Measurements from ENCODE around the gene IER2. TPM values are rescaled to one million over a fixed set of nuclear protein-coding genes. Genes with fewer than 3 reads are reported as not detected.

IER2 gene
- total RNA-seq, 3 donors from 2014 or later (not counting 1 experiment from before 2014, with no cell fraction given), result 668 to 1,112 (median 949) TPM

DNA sequence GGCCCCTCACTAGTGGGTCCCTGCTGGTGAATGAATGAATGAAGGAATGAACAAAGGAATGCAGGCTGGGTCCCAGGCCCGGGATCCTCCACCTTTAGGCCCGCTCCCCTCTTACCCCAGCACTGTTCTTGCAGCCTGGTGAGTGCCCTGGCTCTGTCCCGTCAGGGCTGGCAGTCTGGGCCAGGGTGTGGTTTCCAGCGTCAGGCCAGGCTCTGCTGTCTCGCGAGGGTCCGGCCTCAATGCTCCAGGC lies 47.9 kb upstream of the IER2 start:
- Histone ChIP-seq H3K36me3 (ENCODE audit: control insufficient read depth, insufficient read depth, low read length) (peaks cover 1% of the 10 kb centered on the region), H3K4me3 (ENCODE audit: low read length) (peak overlapping the region; percentile 55), H3K27me3 (ENCODE audit: control insufficient read depth, insufficient read depth, low read length) (peaks cover 11% of the 10 kb centered on the region), H3K27ac (ENCODE audit: low read length) (peak overlapping the region; percentile 47), H3K4me1 (ENCODE audit: control insufficient read depth, insufficient read depth, low read length) (peaks cover 87% of the 10 kb centered on the region), H3K9me3 (ENCODE audit: control insufficient read depth, insufficient read depth, low read length) (no peaks in the 10 kb centered on the region)
- 12% methylated on average over 7 of the region's 7 CpGs for WGBS (ENCODE audit: insufficient coverage)
- Mint-ChIP-seq H3K27ac (peak overlapping the region in 1 of 2 donors; percentile 69), H3K9me3 (peaks cover 3% of the 10 kb centered on the region in 2 donors), H3K36me3 (no peaks in the 10 kb centered on the region), H3K4me3 (peak overlapping the region; percentile 55), H3K4me1 (peaks cover 18 to 59% of the 10 kb centered on the region in 2 donors), H3K27me3 (ENCODE audit: low read depth in 2 of 2) (peaks cover 0 to 10% of the 10 kb centered on the region in 2 donors)
- DNase-seq (no peak), ATAC-seq (no peak)
- intact Hi-C loops (cut with micrococcal nuclease), result loop anchor here (2.0 to 5.0 kb wide), 3 partner anchors 14 to 315 kb away; partner anchors contain the start of genes IER2, STX10 and TRMT1
- TF ChIP-seq, protein P1, sequence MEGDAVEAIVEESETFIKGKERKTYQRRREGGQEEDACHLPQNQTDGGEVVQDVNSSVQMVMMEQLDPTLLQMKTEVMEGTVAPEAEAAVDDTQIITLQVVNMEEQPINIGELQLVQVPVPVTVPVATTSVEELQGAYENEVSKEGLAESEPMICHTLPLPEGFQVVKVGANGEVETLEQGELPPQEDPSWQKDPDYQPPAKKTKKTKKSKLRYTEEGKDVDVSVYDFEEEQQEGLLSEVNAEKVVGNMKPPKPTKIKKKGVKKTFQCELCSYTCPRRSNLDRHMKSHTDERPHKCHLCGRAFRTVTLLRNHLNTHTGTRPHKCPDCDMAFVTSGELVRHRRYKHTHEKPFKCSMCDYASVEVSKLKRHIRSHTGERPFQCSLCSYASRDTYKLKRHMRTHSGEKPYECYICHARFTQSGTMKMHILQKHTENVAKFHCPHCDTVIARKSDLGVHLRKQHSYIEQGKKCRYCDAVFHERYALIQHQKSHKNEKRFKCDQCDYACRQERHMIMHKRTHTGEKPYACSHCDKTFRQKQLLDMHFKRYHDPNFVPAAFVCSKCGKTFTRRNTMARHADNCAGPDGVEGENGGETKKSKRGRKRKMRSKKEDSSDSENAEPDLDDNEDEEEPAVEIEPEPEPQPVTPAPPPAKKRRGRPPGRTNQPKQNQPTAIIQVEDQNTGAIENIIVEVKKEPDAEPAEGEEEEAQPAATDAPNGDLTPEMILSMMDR (IDR thresholded peaks at IDR 0.05), result no peak

DNA sequence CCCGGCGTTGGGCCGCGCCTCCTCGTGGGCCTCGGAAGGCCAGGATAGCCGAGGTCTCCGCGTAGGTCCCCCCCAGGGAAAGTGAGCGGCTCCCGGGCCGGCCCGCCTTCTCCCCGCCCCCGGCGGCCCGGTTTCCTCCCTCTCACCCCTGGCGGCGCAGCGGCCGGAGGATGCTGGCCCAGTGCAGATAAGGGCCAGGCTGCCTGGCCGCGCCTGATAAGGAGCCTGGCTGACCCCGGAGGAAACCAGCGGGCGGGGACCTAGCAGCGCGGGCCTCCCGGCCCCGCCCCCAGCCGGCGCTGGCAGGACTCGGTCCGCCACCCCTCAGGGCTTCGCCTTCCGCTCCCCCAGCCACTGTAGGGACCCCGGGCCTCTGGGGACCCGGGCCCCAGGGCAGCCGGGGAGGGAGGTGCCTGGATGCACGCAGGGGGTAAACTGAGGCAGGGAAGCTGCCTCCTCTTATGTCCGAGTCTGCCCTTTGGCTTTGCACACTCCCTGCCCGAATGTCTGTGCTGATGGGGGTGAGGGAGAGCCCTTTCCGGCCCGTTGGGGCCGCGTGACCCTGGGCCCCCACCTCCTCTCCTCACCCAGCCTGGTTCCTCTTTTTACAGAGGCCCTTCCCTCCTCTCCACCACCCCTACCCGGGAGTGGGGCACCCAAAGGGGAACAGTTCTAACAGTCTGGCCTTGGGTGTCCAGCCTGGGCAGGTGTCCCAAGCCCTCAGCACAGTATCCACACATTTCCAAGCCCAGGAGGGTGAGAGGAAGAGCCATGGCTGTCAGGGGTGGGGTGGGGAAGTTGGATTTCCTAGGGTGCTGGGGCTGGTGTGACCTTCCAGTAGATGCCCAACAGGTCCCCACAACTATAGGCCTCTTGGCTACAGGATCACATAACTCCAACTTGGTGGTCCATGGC lies 47.3 kb upstream of the IER2 start, which contains the start of gene LYL1:
LYL1 (minus strand) TSS at position 193 of the 915 bp plus-strand sequence. CDS start 1,687 bp downstream, outside the sequence.
- intact Hi-C loops (cut with micrococcal nuclease), result loop anchor here (2.0 to 5.0 kb wide), 3 partner anchors 14 to 316 kb away; partner anchors contain the start of genes IER2, STX10 and TRMT1
- no peaks in the 10 kb centered on the region for H3K36me3 Mint-ChIP-seq
- peaks cover 0 to 8% of the 10 kb centered on the region in 2 donors for H3K27me3 Mint-ChIP-seq (ENCODE audit: low read depth in 2 of 2)
- peak within 1 kb of the TSS in 1 of 2 donors; percentile 69 for H3K27ac Mint-ChIP-seq
- peaks cover 18 to 56% of the 10 kb centered on the region in 2 donors for H3K4me1 Mint-ChIP-seq
- peaks cover 83% of the 10 kb centered on the region for H3K4me1 ChIP-seq (ENCODE audit: control insufficient read depth, insufficient read depth, low read length)
- DNase-seq, result peak in 1 of 2 donors; percentile 56
- TF ChIP-seq, protein P1 (IDR thresholded peaks at IDR 0.05), result no peak
- peaks cover 5% of the 10 kb centered on the region for H3K36me3 ChIP-seq (ENCODE audit: control insufficient read depth, insufficient read depth, low read length)
- H3K27me3 ChIP-seq (ENCODE audit: control insufficient read depth, insufficient read depth, low read length), result peaks cover 9% of the 10 kb centered on the region
- no peaks in the 10 kb centered on the region for H3K9me3 ChIP-seq (ENCODE audit: control insufficient read depth, insufficient read depth, low read length)
- peak within 1 kb of the TSS; percentile 68 for H3K4me3 Mint-ChIP-seq
- peaks cover 3% of the 10 kb centered on the region in 2 donors for H3K9me3 Mint-ChIP-seq
- H3K27ac ChIP-seq (ENCODE audit: low read length), result peak within 1 kb of the TSS; percentile 84
- ATAC-seq, result peak; percentile 6 to 75 (median 7)
- peak within 1 kb of the TSS; percentile 55 for H3K4me3 ChIP-seq (ENCODE audit: low read length)
- 1% methylated on average over 45 of the region's 47 CpGs for WGBS (ENCODE audit: insufficient coverage)

DNA sequence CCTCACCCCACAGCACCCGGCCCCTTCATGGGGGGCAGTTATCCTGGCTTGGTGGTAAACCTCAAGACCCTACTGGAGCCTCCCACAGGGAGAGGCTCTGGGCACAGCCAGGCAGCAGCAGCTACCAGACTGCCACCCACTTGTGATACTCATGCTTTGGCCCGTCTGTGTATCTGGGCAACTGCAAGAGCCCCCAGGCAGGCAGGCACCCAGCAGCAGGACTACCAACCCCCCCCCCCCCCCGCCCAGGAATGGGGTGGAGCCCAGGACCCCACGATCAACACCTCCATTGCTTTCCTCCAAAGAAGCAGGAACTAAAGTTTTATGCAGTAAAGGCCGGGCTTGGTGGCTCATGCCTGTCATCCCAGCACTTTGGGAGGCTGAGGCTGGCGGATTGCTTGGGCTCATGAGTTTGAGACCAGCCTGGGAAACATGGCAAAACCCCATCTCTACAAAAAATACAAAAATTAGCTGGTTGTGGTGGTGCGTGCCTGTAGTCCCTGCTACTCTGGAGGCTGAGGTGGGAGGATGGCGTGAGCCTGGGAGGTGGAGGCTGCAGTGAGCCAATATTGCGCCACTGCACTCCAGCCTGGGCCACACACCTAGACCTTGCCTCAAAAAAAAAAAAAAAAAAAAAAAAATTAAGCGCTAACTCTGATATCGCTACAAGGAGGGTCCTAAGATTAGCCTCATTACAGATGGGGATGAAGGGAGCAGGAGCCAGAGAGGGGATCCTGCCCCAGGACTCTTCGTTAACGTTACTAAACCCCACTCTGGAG lies 46.4 kb upstream of the IER2 start:
- Histone ChIP-seq H3K36me3 (ENCODE audit: control insufficient read depth, insufficient read depth, low read length) (peaks cover 5% of the 10 kb centered on the region), H3K27me3 (ENCODE audit: control insufficient read depth, insufficient read depth, low read length) (peaks cover 4% of the 10 kb centered on the region), H3K4me1 (ENCODE audit: control insufficient read depth, insufficient read depth, low read length) (peaks cover 75% of the 10 kb centered on the region), H3K27ac (ENCODE audit: low read length) (peak overlapping the region; percentile 84), H3K9me3 (ENCODE audit: control insufficient read depth, insufficient read depth, low read length) (no peaks in the 10 kb centered on the region), H3K4me3 (ENCODE audit: low read length) (peak overlapping the region; percentile 55)
- intact Hi-C loops (cut with micrococcal nuclease), result loop anchor here (2.0 to 5.0 kb wide), 3 partner anchors 13 to 316 kb away; partner anchors contain the start of genes IER2, STX10 and TRMT1
- TF ChIP-seq, protein P1 (IDR thresholded peaks at IDR 0.05), result no peak
- Mint-ChIP-seq H3K4me1 (peaks cover 14 to 48% of the 10 kb centered on the region in 2 donors), H3K9me3 (peaks cover 3% of the 10 kb centered on the region in 2 donors), H3K27ac (peak overlapping the region in 1 of 2 donors; percentile 88), H3K27me3 (ENCODE audit: low read depth in 2 of 2) (peaks cover 0 to 3% of the 10 kb centered on the region in 2 donors), H3K36me3 (no peaks in the 10 kb centered on the region), H3K4me3 (peak overlapping the region; percentile 93)
- no peak for DNase-seq
- 42% methylated on average over 9 of the region's 13 CpGs for WGBS (ENCODE audit: insufficient coverage)
- ATAC-seq, result no peak
